ENCODE data around the gene CPEB4. TPM values are rescaled to one million over a fixed set of nuclear protein-coding genes. Genes with fewer than 3 reads are reported as not detected.

Gene CPEB4
- total RNA-seq, 1 experiment from 2014 or later = 11.1 TPM

DNA sequence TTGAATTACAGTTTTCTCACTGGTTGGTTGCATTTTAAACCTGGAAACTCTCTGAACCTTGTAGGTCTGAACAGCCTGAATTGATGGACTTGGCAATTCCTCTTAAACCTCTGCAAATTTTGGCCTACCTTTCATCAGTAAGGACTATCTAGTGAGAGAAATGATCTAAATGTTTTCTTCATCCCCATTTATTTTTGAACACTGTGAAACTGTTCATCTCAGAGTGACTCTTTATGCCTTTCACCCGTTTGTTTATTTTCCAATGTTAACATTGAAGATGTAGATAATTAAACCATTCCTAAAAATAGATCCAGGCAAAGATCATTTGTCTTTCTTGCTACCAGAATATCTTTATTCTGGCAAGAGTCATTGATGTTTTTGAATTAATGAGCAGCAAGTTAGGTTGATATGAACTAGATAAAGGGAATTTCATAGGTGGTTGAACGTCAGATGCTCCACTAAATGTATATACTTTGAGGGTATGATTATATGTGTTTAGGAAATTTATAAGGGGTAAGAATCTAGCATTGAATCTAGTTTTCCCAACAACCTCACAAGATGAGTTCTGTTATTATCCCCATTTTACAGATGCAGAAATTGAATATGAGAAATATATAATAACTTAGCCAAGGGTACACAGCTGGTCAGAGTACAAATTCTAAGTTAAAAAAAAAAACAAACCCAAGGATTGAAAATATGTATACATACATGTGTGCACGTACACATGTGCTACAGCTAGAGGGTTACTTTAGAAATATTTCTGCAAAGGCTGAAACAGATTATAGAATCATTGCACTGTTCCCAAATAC is 3.4 kb downstream of the CPEB4 start:
- Histone ChIP-seq H3K36me3 (ENCODE audit: control insufficient read depth in 1 of 2, insufficient read depth in 2 of 2, low read length in 2 of 2) (no peaks in the 10 kb centered on the region), H3K4me3 (replicated peaks in 1 of 2; ENCODE audit: low read depth in 1 of 2, low read length in 2 of 2) (no peak overlapping the region), H3K4me2 (ENCODE audit: low read length) (no peak overlapping the region), H3K9ac (ENCODE audit: low read length) (no peak overlapping the region), H3K27ac (ENCODE audit: low read depth, low read length) (no peak overlapping the region), H3K27me3 (ENCODE audit: insufficient read depth, low read length) (peaks cover 11% of the 10 kb centered on the region; the same call in 1 of the 2 replicates), H3K9me2 (ENCODE audit: insufficient read depth) (no peaks in the 10 kb centered on the region), H3K79me2 (ENCODE audit: insufficient read depth, low read length) (no peaks in the 10 kb centered on the region), H4K20me1 (ENCODE audit: insufficient read depth) (no peaks in the 10 kb centered on the region), H3K4me1 (ENCODE audit: control insufficient read depth in 1 of 2, insufficient read depth in 2 of 2, low read length in 2 of 2) (peaks cover 0 to 14% of the 10 kb centered on the region in 2 experiments; a peak in 2 of 4 replicates), H3K9me3 (ENCODE audit: control insufficient read depth in 1 of 2, insufficient read depth in 1 of 2, low read depth in 1 of 2, low read length in 2 of 2) (no peaks in the 10 kb centered on the region), H2AFZ (ENCODE audit: low read depth, low read length, poor library complexity, severe bottlenecking) (no peak overlapping the region)
- TF ChIP-seq EGR1 (IDR thresholded peaks at IDR 0.05; ENCODE audit: low read depth) = no peak
- TF ChIP-seq ZFX (IDR thresholded peaks at IDR 0.05) = no peak
- TF ChIP-seq FOSL1 (IDR thresholded peaks at IDR 0.05; ENCODE audit: low read depth) = no peak
- RAD21 ChIA-PET (ENCODE audit: low non-redundant PET in 1 of 2, low total read pairs in 2 of 2, uncharacterized antibody in 2 of 2, unreplicated experiment in 2 of 2) = no interaction called here
- BruUV-seq (replicated peaks) = no TSS peak
- POLR2A ChIA-PET = no interaction called here
- CTCF ChIA-PET = no interaction called here
- DNase-seq (ENCODE audit: low read depth, low spot score) = no peak
- intact Hi-C loops (cut with micrococcal nuclease) = no loop called here
- no peak for ATAC-seq

DNA sequence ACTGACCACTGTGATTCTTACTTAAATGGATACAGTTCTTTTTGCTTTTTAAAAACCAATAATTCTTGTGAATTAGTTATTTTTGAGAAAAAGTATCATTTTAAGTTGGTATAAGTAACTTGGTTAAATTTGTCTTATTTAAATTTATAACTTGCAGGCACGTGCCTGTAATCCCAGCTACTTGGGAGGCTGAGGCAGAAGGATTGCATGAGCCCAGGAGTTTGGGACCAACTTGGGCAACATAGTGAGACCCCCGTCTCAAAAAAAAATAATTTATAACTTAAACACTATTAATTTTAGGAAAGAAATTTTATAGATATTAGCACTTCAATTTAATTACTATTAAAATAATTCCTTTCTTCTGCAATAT is 5.0 kb downstream of the CPEB4 start:
- CTCF ChIA-PET = no interaction called here

More for the DNA sequence above, 5.0 kb downstream of the CPEB4 start:
- TF ChIP-seq SIN3A (IDR thresholded peaks at IDR 0.05; ENCODE audit: low read depth) = no peak
- TF ChIP-seq ZFX (IDR thresholded peaks at IDR 0.05) = no peak
- TF ChIP-seq EGR1 (IDR thresholded peaks at IDR 0.05; ENCODE audit: low read depth) = no peak
- TF ChIP-seq, protein P1, sequence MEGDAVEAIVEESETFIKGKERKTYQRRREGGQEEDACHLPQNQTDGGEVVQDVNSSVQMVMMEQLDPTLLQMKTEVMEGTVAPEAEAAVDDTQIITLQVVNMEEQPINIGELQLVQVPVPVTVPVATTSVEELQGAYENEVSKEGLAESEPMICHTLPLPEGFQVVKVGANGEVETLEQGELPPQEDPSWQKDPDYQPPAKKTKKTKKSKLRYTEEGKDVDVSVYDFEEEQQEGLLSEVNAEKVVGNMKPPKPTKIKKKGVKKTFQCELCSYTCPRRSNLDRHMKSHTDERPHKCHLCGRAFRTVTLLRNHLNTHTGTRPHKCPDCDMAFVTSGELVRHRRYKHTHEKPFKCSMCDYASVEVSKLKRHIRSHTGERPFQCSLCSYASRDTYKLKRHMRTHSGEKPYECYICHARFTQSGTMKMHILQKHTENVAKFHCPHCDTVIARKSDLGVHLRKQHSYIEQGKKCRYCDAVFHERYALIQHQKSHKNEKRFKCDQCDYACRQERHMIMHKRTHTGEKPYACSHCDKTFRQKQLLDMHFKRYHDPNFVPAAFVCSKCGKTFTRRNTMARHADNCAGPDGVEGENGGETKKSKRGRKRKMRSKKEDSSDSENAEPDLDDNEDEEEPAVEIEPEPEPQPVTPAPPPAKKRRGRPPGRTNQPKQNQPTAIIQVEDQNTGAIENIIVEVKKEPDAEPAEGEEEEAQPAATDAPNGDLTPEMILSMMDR (IDR thresholded peaks at IDR 0.05 in 2 of 3, conservative IDR thresholded peaks at IDR 0.05 in 1 of 3; ENCODE audit: borderline replicate concordance in 1 of 3, insufficient read depth in 1 of 3, low read depth in 2 of 3, low read length in 2 of 3) = no peak
- TF ChIP-seq YY1 (IDR thresholded peaks at IDR 0.05; ENCODE audit: extremely low read depth, insufficient replicate concordance, low read depth, low read length) = no peak
- no peak for TF ChIP-seq POLR2A (IDR thresholded peaks at IDR 0.05; ENCODE audit: borderline replicate concordance, extremely low read depth, insufficient read depth, insufficient read length)
- no peak for ATAC-seq
- intact Hi-C loops (cut with micrococcal nuclease) = no loop called here
- BruUV-seq (replicated peaks) = no TSS peak
- H3K9ac ChIP-seq (ENCODE audit: low read length) = no peak overlapping the region
- no peaks in the 10 kb centered on the region for H4K20me1 ChIP-seq (ENCODE audit: insufficient read depth)
- ChIA-PET POLR2A (interaction anchor here (0.8 to 1.5 kb wide), 2 partner anchors 11 to 25 kb away, joined by 3 read pairs; no protein-coding TSS in a partner anchor), RAD21 (ENCODE audit: low non-redundant PET in 1 of 2, low total read pairs in 2 of 2, uncharacterized antibody in 2 of 2, unreplicated experiment in 2 of 2) (no interaction called here)
- H3K79me2 ChIP-seq (ENCODE audit: insufficient read depth, low read length) = no peaks in the 10 kb centered on the region
- no peak for DNase-seq (ENCODE audit: low read depth, low spot score)
- no peaks in the 10 kb centered on the region for H3K36me3 ChIP-seq (ENCODE audit: control insufficient read depth in 1 of 2, insufficient read depth in 2 of 2, low read length in 2 of 2)
- no peaks in the 10 kb centered on the region for H3K9me3 ChIP-seq (ENCODE audit: control insufficient read depth in 1 of 2, insufficient read depth in 1 of 2, low read depth in 1 of 2, low read length in 2 of 2)
- no peak overlapping the region for H2AFZ ChIP-seq (ENCODE audit: low read depth, low read length, poor library complexity, severe bottlenecking)
- no peak overlapping the region for H3K4me3 ChIP-seq (replicated peaks in 1 of 2; ENCODE audit: low read depth in 1 of 2, low read length in 2 of 2)
- 0 out of 4 replicates have a peak, but pooled peaks cover 0 to 5% of the 10 kb centered on the region in 2 experiments for H3K4me1 ChIP-seq (ENCODE audit: control insufficient read depth in 1 of 2, insufficient read depth in 2 of 2, low read length in 2 of 2)
- H3K27ac ChIP-seq (ENCODE audit: low read depth, low read length) = no peak overlapping the region
- H3K9me2 ChIP-seq (ENCODE audit: insufficient read depth) = no peaks in the 10 kb centered on the region
- peaks cover 11% of the 10 kb centered on the region; the same call in 1 of the 2 replicates for H3K27me3 ChIP-seq (ENCODE audit: insufficient read depth, low read length)
- H3K4me2 ChIP-seq (ENCODE audit: low read length) = no peak overlapping the region
